ENCODE measurements around the gene CCDC154. TPM values are rescaled to one million over a fixed set of nuclear protein-coding genes. Genes with fewer than 3 reads are reported as not detected.

CCDC154 gene
- total RNA-seq, 1 donor from 2014 or later: not detected

- peaks cover 9 to 23% of the 10 kb centered on the region in 2 donors for H3K36me3 ChIP-seq
- H3K27me3 ChIP-seq: no peaks in the 10 kb centered on the region
- TF ChIP-seq, protein P1, sequence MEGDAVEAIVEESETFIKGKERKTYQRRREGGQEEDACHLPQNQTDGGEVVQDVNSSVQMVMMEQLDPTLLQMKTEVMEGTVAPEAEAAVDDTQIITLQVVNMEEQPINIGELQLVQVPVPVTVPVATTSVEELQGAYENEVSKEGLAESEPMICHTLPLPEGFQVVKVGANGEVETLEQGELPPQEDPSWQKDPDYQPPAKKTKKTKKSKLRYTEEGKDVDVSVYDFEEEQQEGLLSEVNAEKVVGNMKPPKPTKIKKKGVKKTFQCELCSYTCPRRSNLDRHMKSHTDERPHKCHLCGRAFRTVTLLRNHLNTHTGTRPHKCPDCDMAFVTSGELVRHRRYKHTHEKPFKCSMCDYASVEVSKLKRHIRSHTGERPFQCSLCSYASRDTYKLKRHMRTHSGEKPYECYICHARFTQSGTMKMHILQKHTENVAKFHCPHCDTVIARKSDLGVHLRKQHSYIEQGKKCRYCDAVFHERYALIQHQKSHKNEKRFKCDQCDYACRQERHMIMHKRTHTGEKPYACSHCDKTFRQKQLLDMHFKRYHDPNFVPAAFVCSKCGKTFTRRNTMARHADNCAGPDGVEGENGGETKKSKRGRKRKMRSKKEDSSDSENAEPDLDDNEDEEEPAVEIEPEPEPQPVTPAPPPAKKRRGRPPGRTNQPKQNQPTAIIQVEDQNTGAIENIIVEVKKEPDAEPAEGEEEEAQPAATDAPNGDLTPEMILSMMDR (IDR thresholded peaks at IDR 0.05): no peak
- H3K4me1 ChIP-seq: no peaks in the 10 kb centered on the region
- H3K9me3 ChIP-seq: no peaks in the 10 kb centered on the region
- H3K4me3 ChIP-seq: no peak overlapping the region
- H3K27ac ChIP-seq: no peak overlapping the region
- intact Hi-C loops (cut with DNase I): no loop called here
- no peak for DNase-seq (ENCODE audit: low spot score in 2 of 2)
Measured at GRCh38 chr16:1465567-1465915, 21.2 kb upstream of the CCDC154 start.

DNA sequence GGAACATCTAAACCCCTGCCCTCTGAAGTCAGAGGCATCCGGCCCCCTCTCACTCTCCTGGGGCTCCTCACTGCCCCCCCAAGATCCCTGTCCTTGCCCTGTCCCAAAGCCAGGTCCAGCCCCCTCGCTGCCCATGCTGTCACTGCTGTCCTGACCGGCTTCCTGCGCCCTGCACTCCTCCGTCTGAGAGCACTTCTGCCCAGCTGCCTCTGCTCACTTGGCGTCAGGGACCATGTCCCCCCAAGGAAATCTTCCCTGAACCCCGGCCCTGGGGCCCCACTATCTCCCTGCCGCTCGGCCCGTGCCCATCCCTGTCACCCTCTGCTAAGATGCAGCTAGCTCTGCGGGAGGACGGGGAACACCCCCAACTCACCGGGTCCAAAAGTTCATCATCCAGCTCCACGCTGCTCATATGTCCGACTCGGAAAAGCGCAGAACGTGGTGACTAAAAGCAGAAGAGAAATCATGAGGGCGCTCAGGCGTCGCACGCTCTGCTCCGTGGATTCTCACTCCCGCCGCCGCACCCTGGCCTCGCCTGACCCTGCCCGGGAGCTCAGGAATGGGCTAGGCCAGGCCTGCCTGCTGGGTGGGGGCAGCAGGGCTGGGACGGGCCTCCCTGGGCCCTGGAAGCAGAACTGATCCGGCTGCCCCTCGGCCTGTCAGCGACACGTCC, 20.7 kb upstream of the CCDC154 start:
- TF ChIP-seq, protein P1 (IDR thresholded peaks at IDR 0.05): no peak
- Histone ChIP-seq H3K9me3 (no peaks in the 10 kb centered on the region), H3K36me3 (peaks cover 14 to 28% of the 10 kb centered on the region in 2 donors), H3K4me3 (no peak overlapping the region), H3K4me1 (no peaks in the 10 kb centered on the region), H3K27me3 (no peaks in the 10 kb centered on the region), H3K27ac (no peak overlapping the region)
- intact Hi-C loops (cut with DNase I): no loop called here
- DNase-seq (ENCODE audit: low spot score in 2 of 2): no peak

GRCh38 chr16:1464196-1464893, 20.0 kb upstream of the CCDC154 start:
- no peaks in the 10 kb centered on the region for H3K27me3 ChIP-seq
- intact Hi-C loops (cut with DNase I): no loop called here
- TF ChIP-seq, protein P1 (IDR thresholded peaks at IDR 0.05): no peak
- H3K4me1 ChIP-seq: no peaks in the 10 kb centered on the region
- H3K4me3 ChIP-seq: no peak overlapping the region
- H3K9me3 ChIP-seq: no peaks in the 10 kb centered on the region
- H3K27ac ChIP-seq: no peak overlapping the region
- H3K36me3 ChIP-seq: peaks cover 16 to 30% of the 10 kb centered on the region in 2 donors
- DNase-seq (ENCODE audit: low spot score in 2 of 2): no peak

DNA sequence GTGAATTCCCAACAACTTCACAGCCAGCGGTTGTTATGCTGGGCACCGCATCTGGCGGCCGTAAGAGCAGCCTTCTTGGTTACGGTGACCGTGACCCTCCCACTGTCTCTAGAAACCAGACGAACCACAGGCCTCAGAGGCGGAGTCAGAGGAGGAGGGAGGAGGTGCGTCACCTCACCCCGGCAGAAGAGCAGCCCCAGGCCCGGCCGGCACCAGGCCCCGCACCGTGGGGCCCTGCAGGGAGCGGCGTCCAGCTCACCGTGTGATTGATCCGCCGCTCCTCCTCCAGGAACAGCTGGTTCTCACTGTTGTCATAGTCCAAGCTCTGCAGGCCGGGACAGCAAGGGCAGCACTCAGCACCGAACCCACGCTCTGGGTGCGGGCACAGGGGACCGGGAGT, 16.8 kb upstream of the CCDC154 start:
- Histone ChIP-seq H3K27me3 (no peaks in the 10 kb centered on the region), H3K9me3 (no peaks in the 10 kb centered on the region), H3K36me3 (peaks cover 39 to 50% of the 10 kb centered on the region in 2 donors), H3K27ac (no peak overlapping the region), H3K4me3 (no peak overlapping the region), H3K4me1 (no peaks in the 10 kb centered on the region)
- no peak for DNase-seq (ENCODE audit: low spot score in 2 of 2)
- TF ChIP-seq, protein P1 (IDR thresholded peaks at IDR 0.05): no peak
- intact Hi-C loops (cut with DNase I): no loop called here

DNA sequence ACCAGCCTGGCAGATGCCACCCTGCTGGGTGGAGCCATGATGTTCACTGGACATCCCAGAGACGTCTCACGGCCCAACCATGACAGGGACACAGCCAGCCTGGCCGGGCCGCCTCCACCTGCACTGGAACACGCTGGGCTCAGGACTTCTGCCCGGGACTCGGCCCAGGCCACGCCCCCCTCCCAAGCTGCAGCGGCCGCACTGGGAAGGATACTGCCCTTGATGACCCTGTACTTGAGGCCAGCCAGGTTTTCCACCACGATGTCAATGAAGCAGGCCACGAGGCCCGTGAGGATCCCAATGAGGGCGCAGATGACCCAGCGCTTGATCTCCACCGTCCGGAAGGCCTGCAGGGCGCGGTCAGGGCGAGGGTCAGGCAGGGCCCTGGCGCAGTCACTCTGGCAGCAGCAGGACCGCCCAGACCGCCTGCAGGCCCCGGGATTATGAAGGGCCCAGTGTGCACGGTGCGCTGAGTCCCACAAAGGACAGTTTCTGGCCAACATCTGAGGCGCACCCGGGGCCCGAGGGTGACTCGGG, 16.3 kb upstream of the CCDC154 start:
- no peak for DNase-seq (ENCODE audit: low spot score in 2 of 2)
- no peaks in the 10 kb centered on the region for H3K27me3 ChIP-seq
- intact Hi-C loops (cut with DNase I): no loop called here
- no peaks in the 10 kb centered on the region for H3K4me1 ChIP-seq
- H3K27ac ChIP-seq: no peak overlapping the region
- H3K9me3 ChIP-seq: no peaks in the 10 kb centered on the region
- TF ChIP-seq, protein P1 (IDR thresholded peaks at IDR 0.05): no peak
- H3K36me3 ChIP-seq: peaks cover 44 to 54% of the 10 kb centered on the region in 2 donors
- H3K4me3 ChIP-seq: no peak overlapping the region

All from ascending aorta (tissue), 2 donors.